Natural killer cell treated with Interleukin-12 subunit alpha and Interleukin-12 subunit beta and Interleukin-15 and Interleukin-18, amount 100 ng/mL, for 72 hours (primary cell): Measurements from ENCODE around the gene VCX2. TPM values are rescaled to one million over a fixed set of nuclear protein-coding genes. Genes with fewer than 3 reads are reported as not detected.
"Not testable (repeated sequence)": the region's sequence is repeated elsewhere in the genome, so short reads cannot be mapped to it uniquely, and the experiment has no call there.

Source experiments
- ATAC-seq, 2 donors: fragments of 150-1000 bp; cut with Tn5 transposase in 1 of 2; sonication (Bioruptor Pico), chemical (Tn5 transposase) in 1 of 2; 2 replicates each; pipeline ENCODE4 v1.10.0; 2021
- DNase-seq: peaks from one replicate; pipeline ENCODE4 v3.0.0; 2022; ENCODE audit warnings: low spot score
- H3K27ac Mint-ChIP-seq, 2 donors: 1 replicate in 1 of 2; 2 replicates in 1 of 2; pipeline ENCODE4 v1.8.0; 2022; ENCODE audit warnings: mixed read lengths in 2 of 2, mild to moderate bottlenecking in 1 of 2, moderate library complexity in 1 of 2
- H3K27me3 Mint-ChIP-seq, 2 donors: 1 replicate in 1 of 2; 2 replicates in 1 of 2; pipeline ENCODE4 v1.8.0; 2022; ENCODE audit warnings: mixed read lengths in 2 of 2
- H3K36me3 Mint-ChIP-seq: one replicate; pipeline ENCODE4 v1.8.0; 2022; ENCODE audit warnings: mixed read lengths
- H3K4me1 Mint-ChIP-seq, 2 donors: 1 replicate in 1 of 2; 2 replicates in 1 of 2; pipeline ENCODE4 v1.8.0; 2022; ENCODE audit warnings: low read depth in 2 of 2, mixed read lengths in 2 of 2, mild to moderate bottlenecking in 1 of 2
- H3K4me3 Mint-ChIP-seq: one replicate; pipeline ENCODE4 v1.8.0; 2022; ENCODE audit warnings: mixed read lengths
- H3K9me3 Mint-ChIP-seq: 2 replicates; pipeline ENCODE4 v1.8.0; 2022; ENCODE audit warnings: mixed read lengths
- total RNA-seq, 2 donors: library from RNA; stranded (reverse); gene quantifications; one replicate each; pipeline ENCODE4 v1.2.3, GENCODE V29; 2022

VCX2 gene
- not detected for total RNA-seq

GRCh38 chrX:8171169-8171568, at the start of gene VCX2:
TSS of gene VCX2 (minus strand) at chrX:8171267. CDS start at chrX:8170643, 624 bp downstream.
- not testable (repeated sequence) for H3K9me3 Mint-ChIP-seq, H3K27me3 Mint-ChIP-seq

DNA sequence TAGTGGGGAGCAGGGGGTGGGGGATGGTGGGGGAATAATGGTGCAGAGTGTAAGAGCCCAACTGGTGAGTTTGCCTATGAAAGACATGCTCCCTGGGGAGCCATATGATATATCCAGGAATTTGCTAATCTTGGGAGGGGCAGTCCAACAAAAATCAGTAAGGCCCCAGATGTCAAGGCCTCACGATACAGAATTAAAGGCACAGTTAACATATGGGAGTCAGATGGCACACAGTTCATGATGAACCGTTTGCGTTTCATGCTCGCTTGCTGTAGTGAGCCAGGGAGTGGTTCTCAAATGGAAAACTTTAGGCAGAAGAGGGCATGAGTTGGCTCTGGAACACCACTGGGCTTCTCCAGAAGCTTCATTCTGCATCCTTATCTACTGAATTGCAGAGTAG, 33.9 kb upstream of the VCX2 start:
- Mint-ChIP-seq H3K27ac (no peak overlapping the region), H3K27me3 (no peaks in the 10 kb centered on the region), H3K4me1 (no peaks in the 10 kb centered on the region), H3K4me3 (no peak overlapping the region), H3K36me3 (no peaks in the 10 kb centered on the region), H3K9me3 (peaks cover 12% of the 10 kb centered on the region)
- no peak for ATAC-seq
- DNase-seq: no peak

More at GRCh38 chrX:8171169-8171568, at the start of gene VCX2:
- not testable (repeated sequence) for H3K4me1 Mint-ChIP-seq, H3K27ac Mint-ChIP-seq, H3K4me3 Mint-ChIP-seq, DNase-seq, ATAC-seq, H3K36me3 Mint-ChIP-seq

DNA sequence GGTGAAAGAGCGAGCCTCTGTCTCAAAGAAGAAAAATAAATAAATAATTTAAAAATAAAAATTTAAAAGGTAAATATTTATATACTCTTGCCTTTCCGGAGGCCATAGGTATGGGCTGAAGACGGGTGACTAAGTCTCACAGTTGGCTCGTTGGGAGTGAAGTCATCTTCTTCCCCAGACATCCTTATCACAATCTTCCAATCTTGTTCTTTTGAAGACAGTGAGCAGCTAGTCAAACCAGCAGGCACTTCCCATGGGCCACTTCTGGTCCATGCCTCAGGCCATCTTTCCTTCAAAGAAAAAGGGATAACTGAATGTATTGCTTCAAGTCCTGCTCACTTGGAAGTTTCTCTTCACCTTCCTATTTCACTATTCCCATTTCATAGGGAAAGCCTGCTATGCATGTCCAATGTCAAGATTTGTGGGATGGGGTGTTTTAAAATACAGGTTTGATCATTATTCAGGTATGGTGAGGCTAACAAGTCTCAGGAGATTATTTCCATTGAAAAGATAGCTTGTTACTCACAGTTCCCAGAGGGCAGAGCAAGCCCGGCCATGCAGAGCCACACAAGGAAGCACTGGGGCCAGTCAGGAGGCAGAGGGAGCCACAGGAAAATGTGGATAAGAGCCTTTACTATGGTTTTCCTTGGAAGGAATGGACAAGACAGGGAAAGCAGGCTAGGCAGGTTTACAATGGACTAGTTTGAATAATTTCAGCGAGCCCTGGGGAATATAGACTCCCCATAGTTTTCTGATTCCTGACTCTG, 33.3 kb upstream of the VCX2 start:
- no peak for ATAC-seq
- Mint-ChIP-seq H3K27me3 (no peaks in the 10 kb centered on the region), H3K9me3 (peaks cover 12% of the 10 kb centered on the region), H3K36me3 (no peaks in the 10 kb centered on the region), H3K4me1 (no peaks in the 10 kb centered on the region), H3K4me3 (no peak overlapping the region), H3K27ac (no peak overlapping the region)
- no peak for DNase-seq

GRCh38 chrX:8201896-8202331, 30.8 kb upstream of the VCX2 start:
- no peaks in the 10 kb centered on the region for H3K4me1 Mint-ChIP-seq
- ATAC-seq: no peak
- H3K4me3 Mint-ChIP-seq: no peak overlapping the region

DNA sequence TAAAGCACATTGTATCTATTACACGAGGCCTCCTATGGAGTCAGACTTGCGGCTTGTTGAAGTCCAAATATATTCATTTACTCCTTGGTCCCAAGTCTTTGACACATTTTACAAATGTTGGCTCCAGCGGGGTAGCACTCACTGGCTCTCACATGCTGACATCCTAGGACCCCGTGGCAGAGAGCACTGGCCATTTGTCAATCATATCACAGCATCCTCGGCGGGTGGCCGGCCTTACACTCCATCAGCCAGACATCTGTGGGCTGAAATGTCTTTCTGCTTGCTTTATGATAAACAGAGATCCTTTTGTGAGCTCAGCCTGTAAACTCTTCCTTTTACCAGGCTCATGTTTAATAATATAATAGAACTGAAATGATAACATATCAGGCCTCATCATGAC, 25.7 kb upstream of the VCX2 start:
- no peaks in the 10 kb centered on the region for H3K4me1 Mint-ChIP-seq
- no peak for DNase-seq
- no peak overlapping the region for H3K4me3 Mint-ChIP-seq
- H3K36me3 Mint-ChIP-seq: no peaks in the 10 kb centered on the region
- no peaks in the 10 kb centered on the region for H3K27me3 Mint-ChIP-seq
- no peak overlapping the region for H3K27ac Mint-ChIP-seq
- peaks cover 18% of the 10 kb centered on the region for H3K9me3 Mint-ChIP-seq
- no peak for ATAC-seq

More at GRCh38 chrX:8201896-8202331, 30.8 kb upstream of the VCX2 start:
- Mint-ChIP-seq H3K36me3 (no peaks in the 10 kb centered on the region), H3K27me3 (no peaks in the 10 kb centered on the region), H3K9me3 (peaks cover 20% of the 10 kb centered on the region), H3K27ac (no peak overlapping the region)
- no peak for DNase-seq

DNA sequence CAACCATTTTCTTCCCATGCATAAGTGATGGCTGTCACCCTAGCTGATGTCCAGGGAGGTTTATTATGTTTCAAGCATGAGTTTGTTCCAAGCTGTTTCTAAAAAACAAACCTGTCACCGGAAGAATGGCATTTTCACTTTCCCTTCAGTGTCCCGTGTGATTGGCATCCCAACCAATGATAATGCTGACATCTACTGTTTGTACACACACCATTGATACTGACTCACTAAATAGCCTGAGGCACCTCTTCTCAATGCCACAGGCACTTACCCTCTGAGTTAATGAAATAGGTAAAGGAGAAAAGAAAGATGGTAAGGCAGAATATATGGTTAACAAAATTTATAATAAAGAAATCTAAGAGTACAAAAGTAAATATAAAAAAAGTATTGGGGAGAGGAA, 23.1 kb upstream of the VCX2 start:
- H3K36me3 Mint-ChIP-seq: no peaks in the 10 kb centered on the region
- no peak overlapping the region for H3K4me3 Mint-ChIP-seq
- DNase-seq (no peak), ATAC-seq (no peak)
- H3K27me3 Mint-ChIP-seq: no peaks in the 10 kb centered on the region
- H3K4me1 Mint-ChIP-seq: no peaks in the 10 kb centered on the region
- no peak overlapping the region for H3K27ac Mint-ChIP-seq
- peaks cover 13% of the 10 kb centered on the region for H3K9me3 Mint-ChIP-seq

DNA sequence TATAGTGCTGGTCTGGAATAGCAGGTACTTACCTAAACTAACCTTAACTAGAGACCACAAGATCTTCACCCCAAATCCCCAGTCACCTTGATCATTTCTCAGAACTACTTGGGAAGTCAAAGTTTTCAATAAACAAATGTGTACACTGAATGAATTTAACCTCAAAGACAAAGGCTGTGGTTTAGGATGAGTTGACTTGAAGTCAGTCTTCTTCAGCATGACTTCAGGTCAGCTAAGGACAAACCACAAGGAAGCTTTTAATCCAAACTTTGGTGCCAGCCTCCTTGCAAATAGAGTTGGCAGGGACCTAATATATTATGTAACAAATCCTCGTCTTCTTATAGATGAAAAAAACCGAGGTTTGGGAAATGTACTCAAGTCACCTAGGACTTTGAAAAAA, 21.2 kb upstream of the VCX2 start:
- Mint-ChIP-seq H3K4me3 (no peak overlapping the region), H3K9me3 (peaks cover 3% of the 10 kb centered on the region), H3K36me3 (no peaks in the 10 kb centered on the region), H3K27me3 (no peaks in the 10 kb centered on the region), H3K4me1 (no peaks in the 10 kb centered on the region), H3K27ac (no peak overlapping the region)
- DNase-seq: no peak
- no peak for ATAC-seq

- DNase-seq (no peak), ATAC-seq (no peak)
- H3K36me3 Mint-ChIP-seq: no peaks in the 10 kb centered on the region
- H3K4me1 Mint-ChIP-seq: no peaks in the 10 kb centered on the region
- peaks cover 3% of the 10 kb centered on the region for H3K9me3 Mint-ChIP-seq
- no peak overlapping the region for H3K27ac Mint-ChIP-seq
- H3K27me3 Mint-ChIP-seq: no peaks in the 10 kb centered on the region
- H3K4me3 Mint-ChIP-seq: no peak overlapping the region
Observed at GRCh38 chrX:8191022-8191421, 20.0 kb upstream of the VCX2 start.

GRCh38 chrX:8190341-8190830, 19.3 kb upstream of the VCX2 start:
- Mint-ChIP-seq H3K27me3 (no peaks in the 10 kb centered on the region), H3K27ac (no peak overlapping the region), H3K4me3 (no peak overlapping the region), H3K4me1 (no peaks in the 10 kb centered on the region), H3K36me3 (no peaks in the 10 kb centered on the region), H3K9me3 (peaks cover 3% of the 10 kb centered on the region)
- ATAC-seq: no peak
- no peak for DNase-seq

DNA sequence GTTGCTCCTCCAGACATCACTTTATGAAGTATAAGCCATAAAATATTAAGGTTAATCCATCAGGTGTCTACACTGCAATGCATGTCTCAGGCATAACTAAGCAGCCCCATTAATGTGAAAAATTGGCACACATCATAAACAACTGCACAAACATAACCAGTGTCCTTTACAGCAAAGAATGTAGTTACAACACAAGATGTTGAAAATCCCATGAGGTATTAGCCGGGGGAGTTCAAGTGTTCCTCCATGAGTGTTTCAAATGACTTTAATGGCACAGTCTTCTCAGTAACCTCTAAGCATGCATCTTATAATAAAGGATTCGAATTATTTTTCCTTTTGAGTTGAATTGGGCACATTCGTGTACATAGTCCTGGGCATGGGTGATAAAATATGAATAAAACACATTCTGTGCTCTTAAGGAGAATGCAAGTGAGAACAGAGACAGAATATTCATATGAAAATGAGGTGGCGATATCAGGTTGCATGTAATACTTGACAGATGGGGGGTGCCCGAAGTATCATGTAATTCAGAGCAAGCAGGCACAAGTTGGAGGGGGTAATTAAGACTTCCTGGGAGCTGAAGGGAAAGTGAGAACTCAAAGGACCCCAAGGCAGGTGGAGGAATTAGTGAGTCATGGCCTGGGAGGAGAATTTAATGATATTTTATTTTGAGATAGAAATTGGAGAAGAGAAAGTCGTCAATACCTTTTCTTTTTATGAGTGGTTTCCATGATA, 18.2 kb upstream of the VCX2 start:
- H3K27ac Mint-ChIP-seq: no peak overlapping the region
- H3K27me3 Mint-ChIP-seq: no peaks in the 10 kb centered on the region
- no peaks in the 10 kb centered on the region for H3K4me1 Mint-ChIP-seq
- H3K9me3 Mint-ChIP-seq: peaks cover 3% of the 10 kb centered on the region
- DNase-seq (no peak), ATAC-seq (no peak)
- H3K36me3 Mint-ChIP-seq: no peaks in the 10 kb centered on the region
- no peak overlapping the region for H3K4me3 Mint-ChIP-seq

- no peak overlapping the region for H3K4me3 Mint-ChIP-seq
- no peaks in the 10 kb centered on the region for H3K4me1 Mint-ChIP-seq
- H3K27ac Mint-ChIP-seq: no peak overlapping the region
- H3K36me3 Mint-ChIP-seq: no peaks in the 10 kb centered on the region
- no peaks in the 10 kb centered on the region for H3K27me3 Mint-ChIP-seq
- H3K9me3 Mint-ChIP-seq: peaks cover 3% of the 10 kb centered on the region
- ATAC-seq: no peak
- no peak for DNase-seq
Observed at GRCh38 chrX:8183346-8183745, 12.3 kb upstream of the VCX2 start.

DNA sequence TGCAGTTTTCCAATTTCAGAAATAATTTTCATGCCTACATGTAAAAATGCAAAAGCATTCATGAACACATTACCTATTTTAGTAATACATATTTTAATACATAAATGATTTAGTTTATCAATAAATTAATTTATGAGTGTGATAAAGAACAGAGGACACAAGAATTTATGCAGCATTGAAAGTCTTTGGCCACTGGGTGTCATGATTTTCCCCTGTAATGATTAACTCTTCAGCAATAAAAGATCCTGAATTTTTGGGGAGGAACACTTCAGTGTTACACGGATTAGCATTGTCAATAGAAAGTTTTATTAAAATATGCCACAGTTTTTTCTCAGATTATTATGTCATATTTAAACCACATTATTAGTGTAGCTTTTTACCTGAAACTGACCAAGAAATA, 8.6 kb upstream of the VCX2 start:
- no peak for ATAC-seq
- Mint-ChIP-seq H3K9me3 (peaks cover under 1% of the 10 kb centered on the region), H3K27ac (no peak overlapping the region), H3K4me1 (no peaks in the 10 kb centered on the region), H3K36me3 (no peaks in the 10 kb centered on the region), H3K27me3 (no peaks in the 10 kb centered on the region), H3K4me3 (no peak overlapping the region)
- DNase-seq: no peak

- H3K9me3 Mint-ChIP-seq: peaks cover 13% of the 10 kb centered on the region
- H3K4me1 Mint-ChIP-seq, DNase-seq, H3K4me3 Mint-ChIP-seq, H3K36me3 Mint-ChIP-seq, H3K27ac Mint-ChIP-seq, H3K27me3 Mint-ChIP-seq, ATAC-seq: not testable (repeated sequence)
Observed at GRCh38 chrX:8154011-8154410, 17.1 kb downstream of the VCX2 start.

- H3K27ac Mint-ChIP-seq: no peak overlapping the region
- no peaks in the 10 kb centered on the region for H3K4me1 Mint-ChIP-seq
- ATAC-seq (no peak), DNase-seq (no peak)
- H3K4me3 Mint-ChIP-seq: no peak overlapping the region
- peaks cover 7% of the 10 kb centered on the region for H3K36me3 Mint-ChIP-seq
- H3K9me3 Mint-ChIP-seq: peaks cover 15% of the 10 kb centered on the region
- H3K27me3 Mint-ChIP-seq: no peaks in the 10 kb centered on the region
Observed at GRCh38 chrX:8147226-8147625, 23.8 kb downstream of the VCX2 start.
